Activated CD4-positive, alpha-beta T cell treated with anti-CD3 and anti-CD28 coated beads, Interleukin-2, amount 50 U/mL, for 4 hours (primary cell): Measurements from ENCODE around the gene VTCN1.
"Not testable (repeated sequence)": the region's sequence is repeated elsewhere in the genome, so short reads cannot be mapped to it uniquely, and the experiment has no call there.

ENCODE experiments used
- DNase-seq, 2 experiments: peaks; one replicate each; pipeline ENCODE4 v3.0.0-alpha.2; 2020

The VTCN1 gene, protein sequence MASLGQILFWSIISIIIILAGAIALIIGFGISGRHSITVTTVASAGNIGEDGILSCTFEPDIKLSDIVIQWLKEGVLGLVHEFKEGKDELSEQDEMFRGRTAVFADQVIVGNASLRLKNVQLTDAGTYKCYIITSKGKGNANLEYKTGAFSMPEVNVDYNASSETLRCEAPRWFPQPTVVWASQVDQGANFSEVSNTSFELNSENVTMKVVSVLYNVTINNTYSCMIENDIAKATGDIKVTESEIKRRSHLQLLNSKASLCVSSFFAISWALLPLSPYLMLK

DNA sequence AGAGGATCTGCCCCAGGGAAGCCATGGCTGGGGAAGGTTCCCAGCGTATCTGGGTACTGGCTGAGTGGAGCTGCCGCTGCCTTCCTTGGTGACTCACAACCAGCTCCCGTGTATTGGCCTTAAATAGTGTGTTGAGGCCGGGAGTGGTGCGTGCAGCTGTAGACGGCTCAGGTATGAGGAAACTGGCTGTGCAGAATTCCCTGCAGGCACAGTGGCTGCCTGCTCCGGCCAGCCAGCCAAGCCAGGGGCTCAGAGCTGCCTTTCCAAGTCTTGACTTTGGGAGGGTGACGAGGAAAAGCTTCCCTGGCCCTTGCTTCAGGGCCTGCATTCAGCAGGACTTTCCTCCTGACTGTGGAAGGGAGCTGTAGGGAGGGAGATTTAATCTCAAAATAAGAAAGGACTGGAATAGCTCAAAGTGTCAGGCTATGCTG, at the start of gene VTCN1:
Gene VTCN1 (minus strand): TSS at position 97 of the 431 bp plus-strand sequence. CDS start 72 bp downstream, at position 25.
- DNase-seq, result no peak

DNA sequence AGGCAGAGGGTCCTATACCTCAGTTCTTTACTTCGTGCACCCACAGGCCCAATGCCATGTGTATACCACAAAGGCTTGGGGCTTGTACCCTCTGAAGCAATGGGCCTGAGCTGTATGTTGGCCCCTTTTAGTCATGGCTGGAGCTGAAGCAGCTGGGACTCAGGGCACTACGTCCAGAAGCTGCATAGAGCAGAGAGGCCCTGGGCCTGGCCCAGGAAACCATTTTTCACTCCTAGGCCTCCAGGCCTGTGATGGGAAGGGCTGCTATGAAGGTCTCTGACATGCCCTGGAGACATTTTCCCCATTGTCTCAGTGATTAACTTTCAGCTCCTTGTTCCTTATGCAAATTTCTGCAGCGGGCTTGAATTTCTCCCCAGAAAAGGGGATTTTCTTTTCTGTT, 48.1 kb upstream of the VTCN1 start:
- DNase-seq, result no peak

DNA sequence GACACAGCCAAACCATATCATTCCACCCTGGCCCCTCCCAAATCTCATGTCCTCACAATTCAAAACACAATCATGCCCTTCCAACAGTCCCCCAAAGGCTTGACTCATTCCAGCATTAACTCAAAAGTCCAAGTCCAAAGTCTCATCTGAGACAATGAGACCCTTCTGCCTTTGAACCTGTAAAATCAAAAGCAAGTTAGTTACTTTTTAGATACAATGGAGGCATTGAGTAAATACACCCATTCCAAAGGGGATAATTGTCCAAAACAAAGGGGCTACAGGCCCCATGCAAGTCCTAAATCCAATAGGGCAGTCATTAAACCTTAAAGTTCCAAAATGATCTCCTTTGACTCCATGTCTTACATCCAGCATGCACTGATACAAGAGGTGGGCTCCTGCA, 47.3 kb upstream of the VTCN1 start:
- not testable (repeated sequence) for DNase-seq

DNA sequence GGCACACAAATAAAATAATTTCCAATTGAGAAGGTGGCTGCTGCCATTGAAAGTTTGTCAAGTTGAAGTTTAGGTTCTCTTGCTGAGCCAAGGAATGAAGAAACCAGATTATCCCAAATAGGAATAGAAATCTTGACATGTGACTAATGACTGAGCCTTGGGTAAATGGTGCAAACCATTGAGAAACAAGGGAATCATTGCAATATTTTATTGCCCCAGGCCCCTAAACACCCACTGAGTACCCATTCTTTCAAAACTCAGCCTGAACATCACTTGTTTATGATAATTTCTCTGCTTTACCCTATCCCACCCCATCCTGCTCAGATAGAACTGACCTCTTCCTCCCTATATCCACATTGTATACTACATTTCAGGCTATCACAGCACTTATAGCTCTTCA, 46.6 kb upstream of the VTCN1 start:
- no peak for DNase-seq

DNA sequence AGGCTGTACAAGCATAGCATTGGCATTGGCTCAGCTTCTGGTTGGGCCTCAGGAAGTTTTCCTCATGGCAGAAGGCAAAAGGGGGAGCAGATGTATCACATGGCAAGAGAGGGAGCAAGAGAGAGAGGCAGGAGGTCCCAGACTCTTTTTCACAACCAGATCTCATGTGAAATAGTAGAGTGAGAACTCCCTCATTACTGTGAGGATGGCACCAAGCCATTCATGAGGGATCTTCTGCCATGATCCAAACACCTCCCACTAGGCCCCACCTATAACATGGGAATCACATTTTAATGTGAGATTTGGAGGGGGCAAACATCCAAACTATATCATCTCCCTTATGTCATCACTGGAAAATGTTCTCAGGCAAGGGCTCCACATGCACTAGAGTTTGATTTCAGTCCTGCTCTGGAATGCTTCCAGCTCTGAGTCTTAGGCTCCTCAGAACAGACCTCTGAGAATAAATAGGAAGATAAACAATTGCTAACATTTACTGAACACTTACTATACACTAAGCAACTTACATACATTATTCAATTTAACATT, 39.4 kb upstream of the VTCN1 start:
- DNase-seq, result no peak

DNA sequence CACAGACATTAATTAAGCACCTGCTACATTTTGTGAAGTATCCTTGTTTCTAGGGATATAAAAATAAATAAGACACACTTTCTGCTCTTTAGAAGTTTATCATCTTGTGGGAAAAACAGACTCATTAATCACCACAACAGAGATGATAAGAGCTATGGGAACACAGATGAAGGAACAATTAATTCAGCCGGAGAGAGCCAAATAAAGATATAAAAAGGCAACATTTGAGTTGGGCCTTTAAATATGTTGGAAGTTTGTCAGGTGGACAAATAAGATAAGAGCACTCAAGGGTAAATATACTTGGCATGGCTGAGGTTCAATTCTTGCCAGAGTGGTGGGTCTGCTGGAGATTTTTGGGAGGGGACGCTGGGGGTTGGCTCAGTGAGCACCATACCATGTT, 34.2 kb upstream of the VTCN1 start:
- DNase-seq, result no peak

DNA sequence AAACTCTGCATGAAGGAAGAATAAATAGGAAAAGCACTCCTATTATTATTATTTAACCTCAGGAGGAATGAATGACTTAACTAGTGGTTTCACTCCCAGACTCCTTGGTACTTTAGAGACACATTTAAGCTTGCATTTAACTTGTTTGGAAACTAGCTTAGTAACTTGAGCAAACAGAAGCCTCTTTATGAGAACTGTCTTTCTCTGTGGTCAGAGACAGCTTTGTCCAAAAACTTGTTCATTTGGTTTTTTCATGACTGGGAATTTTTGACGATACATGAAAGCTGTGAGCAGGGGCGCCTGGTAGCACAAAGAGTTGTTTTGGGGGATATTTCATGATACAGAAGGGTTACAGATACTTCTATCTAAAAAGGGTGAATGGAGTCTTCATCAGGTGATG, 33.6 kb upstream of the VTCN1 start:
- DNase-seq, result no peak

DNA sequence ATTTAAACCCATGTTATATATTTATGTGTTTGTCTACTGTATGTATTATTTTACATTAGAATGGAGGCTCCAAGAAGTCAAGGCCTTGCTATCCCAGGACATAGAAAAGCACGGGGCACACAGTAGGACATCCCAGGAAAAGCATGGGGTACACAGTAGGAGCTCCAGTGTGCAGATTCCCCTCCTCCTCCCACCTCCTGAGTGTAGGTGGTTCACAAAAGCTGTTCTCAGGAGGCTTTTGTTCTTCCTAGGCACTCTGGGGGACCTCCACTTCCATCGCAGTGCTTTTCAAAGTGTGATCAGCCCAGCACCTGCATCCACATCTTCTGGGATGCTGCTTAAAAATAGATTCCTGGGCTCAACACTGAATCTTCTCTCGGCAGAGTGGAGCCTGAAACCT, 30.8 kb upstream of the VTCN1 start:
- DNase-seq, result no peak

DNA sequence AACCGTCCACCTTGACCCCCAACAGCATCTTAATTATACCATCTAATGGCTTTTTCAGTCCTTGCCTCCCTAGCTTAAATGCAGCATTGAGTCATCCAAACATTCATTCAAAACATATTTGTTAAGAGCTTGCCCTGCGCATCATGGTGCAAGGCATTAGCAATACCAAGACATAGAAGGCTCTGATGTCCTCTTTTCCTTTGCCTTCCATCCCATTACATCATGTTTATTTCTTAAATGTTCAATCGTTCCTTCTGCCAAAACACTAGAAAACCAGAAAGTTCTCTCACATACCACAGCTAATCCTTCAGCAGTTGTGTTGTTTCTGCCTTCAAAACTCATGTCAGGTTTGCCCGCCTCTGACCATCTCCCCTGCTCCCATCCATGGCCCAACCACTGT, 29.8 kb upstream of the VTCN1 start:
- no peak for DNase-seq

DNA sequence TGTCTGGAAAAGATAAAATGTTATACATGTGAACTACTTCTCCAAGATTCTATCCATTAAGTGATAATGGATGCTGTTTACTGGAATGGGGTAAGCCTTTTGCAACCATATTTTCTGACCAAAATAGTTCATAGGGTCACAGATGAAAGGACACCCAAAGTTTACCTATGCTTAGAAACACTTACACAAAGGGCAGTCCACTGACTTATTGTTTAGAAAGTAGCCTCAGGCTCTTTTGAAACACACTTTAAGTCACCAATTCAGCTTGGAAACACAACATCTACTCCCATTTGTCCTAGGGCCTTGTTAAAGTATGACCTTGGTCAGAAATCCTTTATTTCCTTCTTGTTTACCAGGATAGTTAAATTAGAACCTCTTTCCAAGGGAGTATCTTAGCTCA, 28.7 kb upstream of the VTCN1 start:
- DNase-seq, result no peak

DNA sequence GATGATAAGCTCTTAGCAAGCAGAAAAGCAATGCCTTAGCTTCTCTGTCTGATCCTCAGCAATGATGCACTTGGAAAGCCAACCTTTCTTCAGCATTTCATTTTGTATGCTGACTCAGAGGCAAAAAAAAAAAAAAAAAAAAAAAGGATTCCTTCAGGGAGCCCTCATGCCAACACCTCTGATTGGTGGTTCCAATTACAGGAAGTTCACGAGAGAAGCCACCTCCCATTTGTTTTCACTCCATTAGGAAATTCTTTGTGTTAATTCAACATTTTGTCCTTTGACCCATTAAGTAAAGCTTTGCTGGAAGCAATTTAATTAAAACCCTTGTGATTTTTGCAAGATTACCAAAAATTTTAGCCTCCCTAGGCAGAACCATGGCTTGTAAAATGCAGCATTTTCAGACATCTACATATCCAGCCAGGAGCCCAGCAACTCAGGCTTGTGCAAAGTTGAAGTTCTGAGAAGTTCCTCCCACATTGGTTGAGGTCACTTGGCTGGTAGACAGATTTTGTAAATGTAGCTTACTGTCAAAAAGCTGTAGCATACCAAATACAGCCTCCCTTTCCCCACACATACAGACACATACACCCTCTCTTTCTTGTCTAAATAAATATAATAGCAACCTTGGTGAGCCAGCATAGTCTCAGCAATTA, 27.1 kb upstream of the VTCN1 start:
- no peak for DNase-seq

DNA sequence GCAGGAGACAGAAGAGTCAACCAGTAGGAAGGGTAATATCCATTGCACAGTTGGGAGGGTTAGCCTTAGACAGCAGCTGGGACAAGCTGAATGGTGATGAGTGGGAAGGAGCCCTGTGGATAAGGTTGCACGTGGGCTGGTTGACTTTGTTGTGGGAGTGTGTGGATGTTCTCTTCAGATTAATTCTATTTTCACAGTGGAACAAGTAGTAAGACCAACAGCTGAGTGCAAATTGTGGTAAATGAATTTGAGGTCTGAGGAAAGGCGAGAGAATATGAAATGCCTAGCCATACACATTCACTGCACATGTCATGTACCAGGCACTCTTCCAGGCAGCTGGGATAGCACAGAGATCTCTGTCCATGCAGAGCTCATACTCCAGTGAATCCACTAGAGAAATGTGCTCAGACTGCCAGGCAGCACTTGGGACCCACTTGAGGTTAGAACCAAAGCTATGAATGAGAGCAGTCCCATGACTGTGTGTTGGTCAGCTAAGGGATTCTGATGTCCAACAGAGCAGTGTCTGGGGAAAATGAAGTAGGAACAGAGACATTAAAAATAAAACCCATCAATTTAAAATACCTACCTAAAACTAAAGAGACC, 25.2 kb upstream of the VTCN1 start:
- no peak for DNase-seq

DNA sequence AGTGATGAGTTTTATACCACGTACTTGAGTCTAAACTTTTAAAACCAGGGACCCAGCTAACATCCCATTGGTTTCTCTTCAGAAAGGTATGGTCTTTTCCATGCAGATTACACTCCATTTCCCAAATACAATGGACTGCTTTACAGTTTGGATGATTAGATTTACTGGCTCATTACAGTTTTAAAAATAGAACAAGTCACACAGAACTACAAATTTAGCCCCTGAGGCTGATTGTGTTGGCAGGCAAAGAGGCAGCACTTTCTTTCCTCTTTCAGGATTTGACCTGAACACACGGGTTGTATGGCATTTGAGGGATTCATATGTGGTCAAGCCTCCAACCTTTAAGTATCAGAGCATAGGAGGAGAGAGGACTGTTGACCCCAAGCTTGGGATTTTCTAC, 21.8 kb upstream of the VTCN1 start:
- no peak for DNase-seq

DNA sequence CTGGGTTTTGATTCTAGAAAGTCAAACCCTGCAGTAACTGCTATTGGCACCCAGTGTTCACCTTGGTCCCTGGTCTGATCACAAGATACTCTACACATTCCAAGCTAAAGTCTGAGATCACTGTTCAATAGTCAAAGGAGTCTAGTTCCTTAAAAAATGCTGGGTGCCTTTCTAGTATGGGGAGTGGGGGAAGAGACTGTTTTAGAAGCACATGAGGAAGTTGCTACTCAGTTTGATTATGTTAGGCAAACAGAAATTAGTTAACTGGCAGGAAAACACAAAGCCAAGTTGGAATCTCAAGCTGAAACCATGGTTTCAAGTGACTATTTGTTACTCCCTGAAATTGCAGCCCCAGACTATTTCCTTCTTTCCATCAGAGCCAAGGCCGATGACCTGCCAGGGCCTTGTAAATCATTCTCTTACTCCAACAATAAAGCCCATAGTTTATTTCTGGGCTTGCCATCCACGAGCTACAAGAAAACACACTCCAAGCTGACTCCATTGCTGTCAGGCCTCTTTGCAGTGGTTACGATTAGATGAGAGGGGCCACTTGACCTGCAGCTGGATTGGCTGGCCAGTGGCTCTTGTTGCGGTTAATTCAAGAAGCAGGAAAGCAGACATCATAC, 21.1 kb upstream of the VTCN1 start:
- no peak for DNase-seq

DNA sequence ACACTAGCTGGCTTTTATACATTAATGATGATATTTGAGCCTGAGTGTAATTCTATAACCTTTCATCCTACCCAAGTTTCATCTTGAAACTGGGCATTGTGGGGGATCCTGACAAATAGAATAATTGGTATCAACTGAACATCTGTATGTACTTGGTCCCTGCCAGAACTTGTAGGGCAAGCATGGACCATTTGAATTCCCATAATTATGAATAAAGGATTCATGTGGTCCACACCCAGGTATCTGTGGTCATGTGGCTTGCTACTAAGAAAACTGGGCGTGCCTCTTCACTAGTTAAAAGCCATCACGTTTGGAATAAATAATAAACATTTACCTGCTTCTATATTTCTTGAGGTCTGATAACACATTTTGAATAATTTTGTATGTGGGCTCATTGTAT, 20.6 kb upstream of the VTCN1 start:
- no peak for DNase-seq

DNA sequence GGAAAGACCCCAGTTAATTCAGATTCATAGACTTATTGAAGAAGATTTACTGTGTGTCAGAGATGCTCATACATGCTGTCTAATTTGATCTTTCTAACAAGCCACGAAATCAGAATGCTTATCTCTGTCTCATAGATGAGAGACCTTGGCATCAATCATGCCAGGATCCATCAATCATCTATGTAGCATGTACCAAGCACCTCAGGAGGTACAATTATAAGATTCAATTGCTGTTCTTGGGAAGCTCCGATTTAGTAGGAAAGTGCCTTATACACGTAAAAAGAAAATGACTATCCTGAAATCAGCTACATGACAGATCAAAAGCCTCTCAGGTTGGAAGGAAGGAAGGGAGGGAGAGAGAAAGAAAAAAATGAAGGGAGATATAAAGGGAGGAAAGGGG, 18.5 kb upstream of the VTCN1 start:
- no peak for DNase-seq

DNA sequence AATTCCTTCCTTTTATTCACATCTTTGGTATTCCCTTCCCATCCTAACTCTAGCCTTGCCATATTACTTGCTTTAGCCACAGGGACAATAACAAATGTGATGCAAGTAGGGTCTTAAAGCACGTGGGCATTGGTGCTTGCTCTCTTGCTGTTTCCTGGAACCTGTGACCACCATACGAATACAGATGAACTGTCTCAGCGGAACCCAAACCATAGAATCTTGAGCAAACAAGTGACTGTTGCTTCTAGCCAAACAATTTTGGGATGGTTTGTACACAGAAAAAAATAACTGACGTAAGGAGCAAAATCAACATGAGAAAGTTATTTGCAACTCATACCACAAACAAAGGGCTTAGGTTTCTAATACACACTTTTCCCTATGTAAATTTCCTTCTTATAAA, 15.2 kb upstream of the VTCN1 start:
- no peak for DNase-seq

DNA sequence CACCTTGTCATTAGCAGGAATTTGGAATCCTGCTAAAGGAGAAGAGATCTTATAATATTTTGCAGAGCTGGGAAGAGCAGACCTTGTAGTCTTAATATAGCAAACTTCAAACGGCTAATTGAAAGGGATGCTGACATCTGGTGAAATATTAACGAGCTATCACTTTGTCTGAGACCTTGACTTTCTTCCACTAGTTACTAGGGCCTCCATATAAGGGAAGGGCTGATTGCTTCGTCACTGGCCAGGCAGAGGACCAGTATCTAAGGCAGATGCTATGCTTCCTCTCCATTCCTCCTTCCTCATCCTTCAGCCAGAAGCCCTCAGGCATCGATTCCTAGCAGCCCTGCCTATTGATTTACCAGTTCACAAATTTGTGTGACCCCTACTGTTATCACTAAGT, 6.0 kb upstream of the VTCN1 start:
- no peak for DNase-seq

DNA sequence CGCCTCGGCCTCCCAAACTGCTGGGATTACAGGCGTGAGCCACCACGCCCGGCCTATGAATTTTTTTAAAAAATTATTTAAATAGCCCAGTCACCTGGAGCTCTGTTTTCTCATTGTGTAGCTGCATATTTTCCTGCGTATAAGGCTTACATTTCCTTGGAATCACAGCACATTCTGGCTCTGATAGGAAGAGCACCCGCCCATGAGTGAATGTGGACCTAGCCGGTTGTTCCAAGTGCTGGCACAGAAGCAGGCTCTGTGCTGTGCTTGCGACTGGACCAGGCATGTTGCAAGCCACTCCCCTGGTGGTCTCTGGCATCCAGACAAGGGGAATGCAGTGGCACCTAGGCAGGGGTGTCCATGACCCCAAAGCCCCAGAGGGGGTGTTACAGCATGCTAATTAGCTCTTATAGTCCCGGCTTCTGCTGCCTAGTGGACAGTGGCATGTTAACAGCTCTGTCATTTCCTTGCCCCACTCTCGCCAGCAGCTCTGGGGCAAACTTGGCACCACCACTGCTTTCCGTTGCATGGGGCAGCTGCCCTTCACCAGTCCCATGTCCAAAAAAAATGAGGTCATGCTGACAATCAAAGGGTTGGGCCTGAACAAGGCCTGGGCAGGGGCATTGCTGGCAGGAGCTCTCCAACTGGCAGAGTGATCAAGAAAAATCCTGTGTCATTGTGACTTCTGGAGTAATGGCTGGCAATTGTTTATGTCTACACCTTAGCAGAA, 5.2 kb upstream of the VTCN1 start:
- DNase-seq, result no peak

DNA sequence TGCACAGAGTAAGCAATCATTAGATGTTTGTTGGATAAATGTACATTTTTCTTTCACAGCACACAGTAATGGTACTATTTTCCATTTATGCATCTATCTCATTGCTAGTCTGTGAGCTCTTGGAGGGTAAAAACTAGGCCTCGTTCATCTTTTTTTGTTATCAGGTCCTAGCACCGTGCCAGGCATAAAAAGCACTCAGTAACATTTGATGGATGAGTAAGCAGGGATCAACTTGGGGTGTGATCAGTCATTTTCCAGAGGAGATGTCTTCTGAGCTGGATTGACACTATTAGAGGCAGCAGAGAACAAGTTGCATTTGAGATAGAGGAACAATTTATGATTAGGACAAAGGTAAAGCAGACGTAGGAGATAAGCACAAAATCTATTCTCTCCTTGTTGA, 4.3 kb upstream of the VTCN1 start:
- no peak for DNase-seq

DNA sequence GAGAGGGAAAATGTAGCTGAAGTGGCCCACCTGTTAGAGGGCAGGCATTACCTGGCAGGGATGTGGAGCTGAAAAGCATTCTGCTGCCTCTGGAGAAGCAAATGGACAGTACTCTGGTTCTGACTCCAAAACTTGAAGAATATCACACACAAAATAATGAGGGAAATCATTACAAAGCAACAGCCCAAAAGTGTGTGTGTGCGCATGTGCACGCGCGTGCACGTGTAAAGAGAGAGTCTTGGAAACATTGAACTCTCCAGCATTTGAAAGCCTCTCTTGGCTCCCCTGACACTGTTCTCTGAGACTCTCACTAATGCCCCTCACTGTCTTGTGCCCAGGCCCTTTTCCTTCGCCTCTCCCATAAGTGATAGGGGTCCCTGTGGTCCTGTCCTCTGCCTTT, 2.3 kb upstream of the VTCN1 start:
- no peak for DNase-seq

DNA sequence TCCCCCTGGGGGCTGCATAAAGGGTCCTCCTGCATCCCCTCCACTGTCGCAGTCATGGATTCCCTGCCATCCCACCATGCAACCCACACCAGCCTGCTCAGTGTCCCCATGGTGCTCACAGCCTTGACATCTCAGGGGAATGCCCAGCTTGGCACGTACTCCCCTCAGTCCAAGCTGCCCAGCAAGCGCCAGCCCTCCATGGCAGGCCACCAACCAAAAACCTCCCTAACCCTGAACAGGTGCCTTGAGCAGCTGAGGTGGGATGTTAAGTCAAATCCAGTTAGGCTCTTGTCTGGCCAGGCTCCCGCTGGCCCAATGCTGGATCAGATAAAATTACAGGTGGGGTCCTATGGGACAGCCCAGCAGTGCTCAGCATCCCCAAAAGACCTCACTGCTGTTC, 341 bp downstream of the VTCN1 start:
- DNase-seq, result no peak

DNA sequence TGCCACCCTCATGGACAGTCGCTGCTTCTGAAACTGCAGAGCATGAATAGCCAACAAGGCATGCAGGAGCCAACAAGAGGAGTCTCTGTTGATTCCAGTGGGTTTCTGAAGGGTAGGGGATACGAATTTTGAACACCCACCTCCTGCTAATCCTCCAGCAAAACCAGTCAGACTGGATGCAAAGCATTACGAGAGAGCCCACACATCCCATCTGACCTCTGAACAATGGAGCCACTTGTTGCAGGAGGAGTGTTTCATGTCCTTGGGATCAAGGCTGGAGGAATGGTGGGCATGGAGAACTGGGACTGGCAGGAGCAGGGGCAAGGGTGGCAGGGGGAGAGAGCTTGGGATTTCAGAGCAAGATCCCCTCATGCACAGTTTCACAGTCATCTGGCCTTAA, 1.6 kb downstream of the VTCN1 start:
- DNase-seq, result no peak
